ENCODE results near the gene LY6G6F. TPM values are rescaled to one million over a fixed set of nuclear protein-coding genes. Genes with fewer than 3 reads are reported as not detected.

Gene LY6G6F
- total and polyA plus RNA-seq, 2 donors (not counting 1 experiment from before 2014, with no cell fraction given): not detected

DNA sequence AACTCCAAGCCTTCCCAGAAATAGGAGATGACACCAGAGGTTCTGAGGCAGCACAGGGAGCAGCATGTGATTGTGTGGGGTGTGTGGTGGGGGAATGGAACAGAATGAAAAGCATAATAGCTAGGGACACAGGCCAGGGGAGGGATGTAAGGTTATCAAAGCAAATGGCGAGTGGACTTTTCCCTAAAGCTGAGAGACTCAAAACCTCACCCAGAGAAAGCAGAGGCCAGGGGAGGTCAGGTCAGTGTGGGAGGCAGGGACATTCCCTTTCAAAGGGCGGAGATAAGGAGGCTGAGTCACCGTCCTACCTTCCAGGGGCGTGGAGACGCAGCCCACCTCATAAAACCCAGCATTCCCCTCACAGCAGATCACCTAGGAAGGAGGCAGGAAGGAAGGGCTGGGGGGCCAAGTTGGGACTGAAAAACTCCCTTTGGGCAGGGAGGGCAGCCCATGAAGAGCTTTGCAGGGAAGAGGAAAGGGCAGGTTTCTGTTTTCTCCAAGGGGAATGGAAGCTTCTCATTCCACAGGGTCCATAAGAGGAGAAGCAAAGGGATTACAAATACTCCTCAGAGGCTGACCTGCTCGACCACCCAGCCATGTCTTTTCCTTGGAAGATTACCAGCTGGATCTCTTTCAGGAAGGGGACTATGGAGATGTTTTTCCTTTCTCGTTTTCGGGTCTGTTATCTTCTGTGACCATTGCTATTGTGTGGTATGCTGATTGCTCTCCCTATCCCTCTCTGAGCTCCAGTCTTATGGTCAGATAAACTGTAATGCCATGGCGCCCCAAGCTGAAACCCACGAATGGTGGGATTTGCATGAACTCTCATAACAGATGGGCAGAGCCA lies 16.2 kb upstream of the LY6G6F start:
- Mint-ChIP-seq H3K4me3 (no peak overlapping the region), H3K4me1 (peaks cover 17% of the 10 kb centered on the region), H3K27me3 (no peaks in the 10 kb centered on the region), H3K27ac (no peak overlapping the region), H3K9me3 (ENCODE audit: insufficient read depth) (no peaks in the 10 kb centered on the region)
- ATAC-seq (ENCODE audit: low read depth) (no peak), DNase-seq (no peak)
- H3K4me3 ChIP-seq (ENCODE audit: control extremely low read depth in 1 of 5, extremely low read depth in 1 of 5, insufficient read depth in 1 of 5, low read depth in 2 of 5, low read length in 4 of 5): no peak overlapping the region
- H3K27ac ChIP-seq (ENCODE audit: low read length in 2 of 2): peak overlapping the region in 1 of 2 donors; percentile 32
- H2AFZ ChIP-seq (ENCODE audit: insufficient read depth, low read depth, low read length, poor library complexity, severe bottlenecking): no peak overlapping the region
- H3K79me2 ChIP-seq (ENCODE audit: control insufficient read depth, insufficient read depth, low read length): no peaks in the 10 kb centered on the region
- H3K27me3 ChIP-seq (replicated peaks in 1 of 4; ENCODE audit: control extremely low read depth in 1 of 4, control insufficient read depth in 3 of 4, insufficient read depth in 4 of 4, low read length in 3 of 4): no peaks in the 10 kb centered on the region
- intact Hi-C loops (cut with micrococcal nuclease): no loop called here
- TF ChIP-seq EZH2 (IDR thresholded peaks at IDR 0.05; ENCODE audit: borderline replicate concordance, insufficient read depth, low read depth, low read length, poor library complexity, severe bottlenecking): no peak
- TF ChIP-seq, protein P1, sequence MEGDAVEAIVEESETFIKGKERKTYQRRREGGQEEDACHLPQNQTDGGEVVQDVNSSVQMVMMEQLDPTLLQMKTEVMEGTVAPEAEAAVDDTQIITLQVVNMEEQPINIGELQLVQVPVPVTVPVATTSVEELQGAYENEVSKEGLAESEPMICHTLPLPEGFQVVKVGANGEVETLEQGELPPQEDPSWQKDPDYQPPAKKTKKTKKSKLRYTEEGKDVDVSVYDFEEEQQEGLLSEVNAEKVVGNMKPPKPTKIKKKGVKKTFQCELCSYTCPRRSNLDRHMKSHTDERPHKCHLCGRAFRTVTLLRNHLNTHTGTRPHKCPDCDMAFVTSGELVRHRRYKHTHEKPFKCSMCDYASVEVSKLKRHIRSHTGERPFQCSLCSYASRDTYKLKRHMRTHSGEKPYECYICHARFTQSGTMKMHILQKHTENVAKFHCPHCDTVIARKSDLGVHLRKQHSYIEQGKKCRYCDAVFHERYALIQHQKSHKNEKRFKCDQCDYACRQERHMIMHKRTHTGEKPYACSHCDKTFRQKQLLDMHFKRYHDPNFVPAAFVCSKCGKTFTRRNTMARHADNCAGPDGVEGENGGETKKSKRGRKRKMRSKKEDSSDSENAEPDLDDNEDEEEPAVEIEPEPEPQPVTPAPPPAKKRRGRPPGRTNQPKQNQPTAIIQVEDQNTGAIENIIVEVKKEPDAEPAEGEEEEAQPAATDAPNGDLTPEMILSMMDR (IDR thresholded peaks at IDR 0.05): no peak
- no peaks in the 10 kb centered on the region for H3K9me3 ChIP-seq (ENCODE audit: control extremely low read depth in 1 of 3, control insufficient read depth in 2 of 3, insufficient read depth in 1 of 3, low read length in 2 of 3)
- H3K4me2 ChIP-seq (replicated peaks; ENCODE audit: low read depth, low read length, poor library complexity, severe bottlenecking): no peak overlapping the region
- 89% methylated on average over 4 of the region's 10 CpGs for WGBS (ENCODE audit: insufficient coverage)
- peaks cover 0 to 86% of the 10 kb centered on the region in 2 experiments for H3K36me3 ChIP-seq (replicated peaks in 1 of 2; ENCODE audit: control extremely low read depth in 1 of 2, control insufficient read depth in 1 of 2, extremely low read depth in 1 of 2, insufficient read depth in 2 of 2, low read length in 1 of 2)
- H3K9ac ChIP-seq (ENCODE audit: low read length): no peak overlapping the region
- H3K4me1 ChIP-seq (ENCODE audit: control insufficient read depth in 2 of 2, insufficient read depth in 2 of 2, low read length in 2 of 2): peaks cover 10 to 18% of the 10 kb centered on the region in 2 donors
- H4K20me1 ChIP-seq (ENCODE audit: control insufficient read depth, insufficient read depth, low read length, poor library complexity, severe bottlenecking): no peaks in the 10 kb centered on the region
- CTCF ChIA-PET: interaction anchor here (0.9 to 1.6 kb wide), 3 partner anchors 79 to 140 kb away, joined by 3 to 4 read pairs (median 3); no protein-coding TSS in a partner anchor
- POLR2A ChIA-PET: interaction anchor here (0.6 kb wide), 1 partner anchor 8 kb away, joined by 4 read pairs; no protein-coding TSS in a partner anchor

DNA sequence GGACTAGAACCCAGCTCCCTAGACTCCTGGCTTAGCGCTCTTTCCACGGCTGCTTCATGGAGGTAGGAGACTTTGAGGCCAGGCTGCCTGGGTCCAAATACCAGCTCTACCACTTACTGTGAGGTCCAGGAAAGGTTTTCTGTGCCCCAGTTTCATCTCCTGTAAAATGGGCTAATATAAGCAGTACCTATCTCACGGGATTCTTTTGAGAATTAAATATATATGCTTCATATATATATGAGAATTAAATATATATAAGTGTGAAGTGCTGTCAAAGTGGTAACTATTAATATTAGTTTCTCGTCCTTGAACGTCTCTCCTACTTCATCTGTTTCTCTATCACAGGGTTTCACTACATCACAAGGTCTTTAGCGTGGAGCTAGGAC lies 15.6 kb upstream of the LY6G6F start:
- WGBS (ENCODE audit: insufficient coverage): 100% methylated on average over 2 of the region's 6 CpGs
- no peaks in the 10 kb centered on the region for H3K27me3 ChIP-seq (replicated peaks in 1 of 4; ENCODE audit: control extremely low read depth in 1 of 4, control insufficient read depth in 3 of 4, insufficient read depth in 4 of 4, low read length in 3 of 4)
- H3K36me3 ChIP-seq (replicated peaks in 1 of 2; ENCODE audit: control extremely low read depth in 1 of 2, control insufficient read depth in 1 of 2, extremely low read depth in 1 of 2, insufficient read depth in 2 of 2, low read length in 1 of 2): peaks cover 0 to 84% of the 10 kb centered on the region in 2 experiments
- CTCF ChIA-PET: interaction anchor here (0.9 to 1.6 kb wide), 3 partner anchors 79 to 140 kb away, joined by 3 to 4 read pairs (median 3); no protein-coding TSS in a partner anchor
- H4K20me1 ChIP-seq (ENCODE audit: control insufficient read depth, insufficient read depth, low read length, poor library complexity, severe bottlenecking): no peaks in the 10 kb centered on the region
- H3K9ac ChIP-seq (ENCODE audit: low read length): no peak overlapping the region
- Mint-ChIP-seq H3K4me3 (no peak overlapping the region), H3K27me3 (no peaks in the 10 kb centered on the region), H3K27ac (no peak overlapping the region), H3K4me1 (peaks cover 17% of the 10 kb centered on the region), H3K9me3 (ENCODE audit: insufficient read depth) (no peaks in the 10 kb centered on the region)
- H3K4me1 ChIP-seq (ENCODE audit: control insufficient read depth in 2 of 2, insufficient read depth in 2 of 2, low read length in 2 of 2): peaks cover 10 to 18% of the 10 kb centered on the region in 2 donors
- DNase-seq: no peak
- H3K4me3 ChIP-seq (ENCODE audit: control extremely low read depth in 1 of 5, extremely low read depth in 1 of 5, insufficient read depth in 1 of 5, low read depth in 2 of 5, low read length in 4 of 5): no peak overlapping the region
- H3K4me2 ChIP-seq (replicated peaks; ENCODE audit: low read depth, low read length, poor library complexity, severe bottlenecking): no peak overlapping the region
- no peak overlapping the region for H3K27ac ChIP-seq (ENCODE audit: low read length in 2 of 2)
- no peaks in the 10 kb centered on the region for H3K79me2 ChIP-seq (ENCODE audit: control insufficient read depth, insufficient read depth, low read length)
- POLR2A ChIA-PET: no interaction called here
- TF ChIP-seq, protein P1 (IDR thresholded peaks at IDR 0.05): no peak
- no peak for TF ChIP-seq EZH2 (IDR thresholded peaks at IDR 0.05; ENCODE audit: borderline replicate concordance, insufficient read depth, low read depth, low read length, poor library complexity, severe bottlenecking)
- H2AFZ ChIP-seq (ENCODE audit: insufficient read depth, low read depth, low read length, poor library complexity, severe bottlenecking): no peak overlapping the region
- no peaks in the 10 kb centered on the region for H3K9me3 ChIP-seq (ENCODE audit: control extremely low read depth in 1 of 3, control insufficient read depth in 2 of 3, insufficient read depth in 1 of 3, low read length in 2 of 3)
- intact Hi-C loops (cut with micrococcal nuclease): no loop called here
- ATAC-seq (ENCODE audit: low read depth): no peak
